Measurements from ENCODE around the gene ANKRD53.
A peak's percentile ranks its signal among the peaks of the same experiment; 100 is the strongest.

The ANKRD53 gene

DNA sequence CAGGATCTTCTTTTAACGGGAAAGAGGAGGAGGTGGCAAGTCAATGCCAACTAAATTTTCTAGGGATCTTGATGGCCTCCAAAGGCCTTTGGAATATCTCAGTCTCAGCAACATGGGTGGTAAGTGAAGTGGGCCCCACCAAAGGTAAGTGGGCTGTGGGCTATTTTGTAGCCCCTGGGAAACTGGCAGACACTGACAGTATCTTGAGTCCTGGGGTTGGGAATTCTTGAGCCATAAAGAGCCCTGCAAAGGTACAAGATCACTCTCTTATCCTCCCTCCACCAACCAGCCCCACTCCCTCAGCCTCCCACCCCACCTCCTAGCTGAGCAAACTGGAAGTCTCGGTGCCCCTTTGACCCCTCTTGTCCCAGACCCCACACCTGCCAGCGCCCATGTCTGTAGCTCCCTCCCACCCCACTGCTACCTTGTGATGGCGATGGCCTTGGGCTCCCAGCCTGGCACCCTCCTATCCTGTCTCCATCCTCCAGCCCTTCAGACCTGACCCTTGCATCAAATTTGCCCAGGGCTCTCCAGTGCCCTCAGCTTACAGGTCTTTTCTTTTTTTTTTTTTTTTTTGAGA is 34.2 kb upstream of the ANKRD53 start:
- no peak for DNase-seq

GRCh38 chr2:70946832-70947442 is 31.5 kb upstream of the ANKRD53 start:
- DNase-seq: peak; percentile 26

- no peak for DNase-seq
Observed at GRCh38 chr2:70947556-70948184, 30.8 kb upstream of the ANKRD53 start.

GRCh38 chr2:70948337-70949003 is 30.0 kb upstream of the ANKRD53 start:
- peak; percentile 27 for DNase-seq

DNA sequence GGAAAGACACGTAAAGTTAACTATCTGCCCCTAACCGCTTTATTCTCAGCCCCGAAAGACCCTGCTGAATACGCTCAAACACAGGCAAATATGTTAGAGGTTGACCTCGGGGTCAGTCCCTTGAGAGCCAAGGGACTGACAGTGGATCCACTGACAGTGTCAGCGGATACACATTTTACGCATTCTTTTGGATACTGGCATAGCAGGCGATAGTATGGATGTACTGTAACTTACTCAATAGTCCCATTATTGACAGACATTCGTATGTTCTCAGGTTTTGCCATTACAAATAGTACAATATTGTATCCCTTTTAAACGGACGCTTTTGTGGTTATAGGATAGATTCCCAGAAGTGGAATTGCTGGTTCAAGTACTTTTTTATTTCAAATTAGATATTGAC is 29.3 kb upstream of the ANKRD53 start:
- no peak for DNase-seq

- no peak for DNase-seq
Observed at GRCh38 chr2:70954886-70955285, 23.5 kb upstream of the ANKRD53 start.

- DNase-seq: no peak
Observed at GRCh38 chr2:70956141-70956540, 22.3 kb upstream of the ANKRD53 start.

- no peak for DNase-seq
Observed at GRCh38 chr2:70957798-70958197, 20.6 kb upstream of the ANKRD53 start.

DNA sequence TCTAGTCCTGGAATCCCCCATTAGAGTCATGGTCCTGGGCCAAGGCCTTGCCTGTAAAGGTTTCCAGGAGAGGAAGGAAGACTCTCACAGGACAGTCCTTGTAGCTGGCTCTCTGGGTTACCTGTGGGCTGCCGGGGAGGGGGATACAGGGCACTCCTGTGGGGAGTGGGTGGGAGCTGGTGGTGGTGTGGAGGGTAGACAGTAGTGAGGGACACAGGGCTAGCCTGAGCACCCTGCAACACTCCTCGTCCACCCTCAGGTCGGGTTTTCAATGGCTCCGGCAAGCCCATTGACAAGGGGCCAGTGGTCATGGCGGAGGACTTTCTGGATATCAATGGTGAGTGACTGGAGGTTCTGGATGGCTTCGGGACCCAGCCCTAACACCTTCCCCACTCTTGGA is 19.7 kb upstream of the ANKRD53 start:
- DNase-seq: no peak

DNA sequence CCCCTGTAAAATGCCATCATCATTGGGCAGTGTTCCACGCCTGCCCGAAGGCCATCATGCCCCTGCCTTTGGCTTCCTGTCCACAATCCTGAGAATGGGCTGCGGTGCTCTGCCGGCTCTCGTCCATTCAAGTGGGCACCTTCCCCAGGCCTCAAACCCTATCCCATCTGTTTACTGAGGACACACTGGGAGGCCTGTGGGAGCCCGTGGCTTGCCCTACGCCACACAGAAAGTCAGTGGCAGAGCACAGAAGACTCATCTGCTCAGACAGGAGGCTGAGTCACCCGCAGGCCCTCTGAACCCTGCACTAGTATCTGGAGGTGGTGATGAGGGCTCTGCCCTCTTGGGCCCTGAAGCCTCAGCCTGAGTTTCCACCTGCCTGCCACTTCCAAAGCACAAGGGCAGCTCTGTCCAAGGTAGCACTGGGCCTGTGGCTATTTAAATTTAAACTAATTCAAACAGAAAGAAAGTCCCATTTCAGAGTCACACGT is 19.1 kb upstream of the ANKRD53 start:
- DNase-seq: no peak

- no peak for DNase-seq
Observed at GRCh38 chr2:70959851-70960832, 18.3 kb upstream of the ANKRD53 start.

DNA sequence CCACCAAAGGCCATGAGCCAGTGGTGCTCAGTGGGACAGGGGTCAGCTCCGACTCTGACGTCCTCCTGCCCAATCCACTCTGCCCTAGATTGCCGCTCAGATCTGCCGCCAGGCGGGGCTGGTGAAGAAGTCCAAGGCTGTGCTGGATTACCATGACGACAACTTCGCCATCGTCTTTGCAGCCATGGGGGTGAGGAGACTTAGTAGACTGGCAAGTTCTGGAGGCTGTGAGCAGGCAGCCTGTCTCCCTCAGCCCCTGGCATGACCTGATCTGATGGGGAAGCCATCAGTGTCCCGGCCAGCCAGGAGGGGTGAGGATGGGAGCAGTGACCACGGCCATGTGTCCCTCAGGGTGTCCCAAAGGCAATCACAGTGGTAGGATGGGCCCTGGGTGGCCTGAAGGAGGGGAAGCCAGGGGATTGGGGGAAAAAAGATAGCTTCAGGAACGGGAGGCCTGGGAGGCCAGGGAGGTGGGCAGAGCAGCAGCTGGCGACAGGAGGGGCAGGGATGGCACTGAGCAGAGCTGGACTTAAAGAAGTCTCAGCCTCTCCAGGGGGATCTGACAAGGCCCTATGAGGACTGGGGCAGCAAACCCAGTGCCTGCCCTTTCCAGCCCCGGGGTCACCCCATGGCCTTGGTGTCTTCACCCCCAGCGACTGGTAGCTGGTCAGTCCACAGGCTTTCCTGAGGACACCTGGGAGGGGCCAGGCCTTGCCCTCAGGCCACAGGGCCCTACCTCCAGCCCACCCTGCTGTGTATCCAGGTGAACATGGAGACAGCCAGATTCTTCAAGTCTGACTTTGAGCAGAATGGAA is 17.4 kb upstream of the ANKRD53 start:
- DNase-seq: no peak

- DNase-seq: no peak
Observed at GRCh38 chr2:70961648-70961994, 16.8 kb upstream of the ANKRD53 start.

DNA sequence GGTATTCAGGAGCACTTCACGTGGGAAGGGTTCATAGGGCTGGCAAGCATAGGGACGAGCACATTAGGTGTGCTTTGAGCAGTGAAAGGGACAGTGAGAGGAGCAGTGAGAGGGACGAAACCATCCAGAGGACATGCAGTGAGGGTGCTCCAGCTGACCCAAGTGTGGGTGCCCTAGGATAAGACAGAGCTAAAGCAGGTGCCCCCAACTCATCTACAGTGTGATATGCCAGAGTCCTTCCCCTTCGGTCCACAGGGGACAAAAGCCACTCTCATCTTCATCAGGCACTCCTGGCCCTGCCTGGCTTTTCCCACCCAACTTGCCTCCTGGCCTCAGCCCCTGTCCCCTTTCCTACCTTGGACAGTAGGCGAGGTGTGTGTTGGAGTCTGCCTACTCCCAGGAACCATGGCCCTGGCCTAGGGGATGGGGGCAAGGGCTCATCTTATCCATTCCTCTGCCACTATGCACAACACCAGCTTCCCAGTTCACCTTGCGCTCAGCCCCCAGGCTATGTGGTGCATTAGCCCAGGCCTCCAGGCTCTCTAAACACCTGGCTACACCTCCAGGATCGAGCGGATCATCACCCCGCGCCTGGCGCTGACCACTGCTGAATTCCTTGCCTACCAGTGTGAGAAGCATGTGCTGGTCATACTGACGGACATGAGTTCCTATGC is 16.1 kb upstream of the ANKRD53 start:
- DNase-seq: no peak

GRCh38 chr2:70962885-70963878 is 15.2 kb upstream of the ANKRD53 start:
- DNase-seq: no peak

GRCh38 chr2:70964133-70964532 is 14.3 kb upstream of the ANKRD53 start:
- no peak for DNase-seq

GRCh38 chr2:70964596-70965386 is 13.6 kb upstream of the ANKRD53 start:
- peak; percentile 31 for DNase-seq

GRCh38 chr2:70965506-70965905 is 12.9 kb upstream of the ANKRD53 start:
- no peak for DNase-seq

DNA sequence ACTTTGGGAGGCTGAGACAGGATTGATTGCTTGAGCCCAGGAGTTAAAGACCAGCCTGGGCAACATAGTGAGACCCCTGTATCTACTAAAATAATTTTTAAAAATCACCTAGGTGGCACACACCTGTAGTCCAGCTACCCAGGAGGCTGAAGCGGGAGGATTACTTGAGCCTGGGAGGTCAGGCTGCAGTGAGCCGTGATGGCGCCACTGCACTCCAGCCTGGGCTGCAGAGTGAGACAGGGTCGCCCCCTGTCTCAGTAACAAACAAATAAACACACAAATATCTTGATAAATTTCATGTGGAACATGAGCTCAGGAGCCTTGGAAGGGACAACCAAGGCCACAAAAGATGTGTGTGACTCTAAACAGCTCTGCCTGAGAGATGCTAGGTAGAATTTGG is 11.7 kb upstream of the ANKRD53 start:
- no peak for DNase-seq
